IPS-18c (cell line): Measurements from ENCODE around the gene NUP62.
A peak's percentile ranks its signal among the peaks of the same experiment; 100 is the strongest.

Experiments
- H3K4me3 ChIP-seq: 2 replicates; pipeline ENCODE4 v1.7.0; 2013; ENCODE audit warnings: low read depth, mild to moderate bottlenecking, low read length, moderate library complexity; ENCODE audit not compliant: insufficient read depth
- H3K9me3 ChIP-seq: one replicate; pipeline ENCODE4 v1.6.1; 2013; ENCODE audit warnings: mild to moderate bottlenecking, low read length, moderate library complexity; ENCODE audit not compliant: control insufficient read depth, insufficient read depth

NUP62 gene

GRCh38 chr19:49869484-49870308 is 59.6 kb downstream of the NUP62 start:
- peak overlapping the region; percentile 62 for H3K4me3 ChIP-seq
- peaks cover 2% of the 10 kb centered on the region for H3K9me3 ChIP-seq

- peaks cover 2% of the 10 kb centered on the region for H3K9me3 ChIP-seq
Measured at GRCh38 chr19:49869009-49869483, 60.3 kb downstream of the NUP62 start.

GRCh38 chr19:49866933-49867782 is 62.1 kb downstream of the NUP62 start, which contains the start of gene PNKP:
Gene PNKP, minus strand, starts transcription at chr19:49867576. Its CDS starts 372 bp downstream, at chr19:49867204.
- H3K4me3 ChIP-seq: peak within 1 kb of the TSS; percentile 99

More at GRCh38 chr19:49869009-49869483, 60.3 kb downstream of the NUP62 start:
- H3K4me3 ChIP-seq: peak overlapping the region; percentile 46; the same call in 1 of the 2 replicates

GRCh38 chr19:49864890-49865289 is 64.4 kb downstream of the NUP62 start:
- Histone ChIP-seq H3K9me3 (peaks cover 2% of the 10 kb centered on the region), H3K4me3 (0 out of 2 replicates have a peak overlapping the region, but pooled peaks have one; percentile 15)

More at GRCh38 chr19:49866933-49867782, 62.1 kb downstream of the NUP62 start, which contains the start of gene PNKP:
- H3K9me3 ChIP-seq: peaks cover 2% of the 10 kb centered on the region

- no peak overlapping the region for H3K4me3 ChIP-seq
- peaks cover 2% of the 10 kb centered on the region for H3K9me3 ChIP-seq
Measured at GRCh38 chr19:49863935-49864320, 65.4 kb downstream of the NUP62 start.

GRCh38 chr19:49863254-49863934 is 65.9 kb downstream of the NUP62 start:
- Histone ChIP-seq H3K9me3 (peaks cover 2% of the 10 kb centered on the region), H3K4me3 (no peak overlapping the region)

- H3K4me3 ChIP-seq: no peak overlapping the region
- H3K9me3 ChIP-seq: no peaks in the 10 kb centered on the region
Measured at GRCh38 chr19:49862391-49863253, 66.7 kb downstream of the NUP62 start.

- no peaks in the 10 kb centered on the region for H3K9me3 ChIP-seq
Measured at GRCh38 chr19:49861541-49862378, 67.5 kb downstream of the NUP62 start.

GRCh38 chr19:49861107-49861506 is 68.2 kb downstream of the NUP62 start:
- Histone ChIP-seq H3K4me3 (no peak overlapping the region), H3K9me3 (no peaks in the 10 kb centered on the region)

More at GRCh38 chr19:49861541-49862378, 67.5 kb downstream of the NUP62 start:
- H3K4me3 ChIP-seq: no peak overlapping the region

GRCh38 chr19:49860336-49861102 is 68.8 kb downstream of the NUP62 start:
- Histone ChIP-seq H3K9me3 (no peaks in the 10 kb centered on the region), H3K4me3 (no peak overlapping the region)

GRCh38 chr19:49859682-49860335 is 69.5 kb downstream of the NUP62 start:
- no peaks in the 10 kb centered on the region for H3K9me3 ChIP-seq

GRCh38 chr19:49858088-49858985 is 71.0 kb downstream of the NUP62 start:
- no peaks in the 10 kb centered on the region for H3K9me3 ChIP-seq
- H3K4me3 ChIP-seq: no peak overlapping the region

More at GRCh38 chr19:49859682-49860335, 69.5 kb downstream of the NUP62 start:
- no peak overlapping the region for H3K4me3 ChIP-seq

- Histone ChIP-seq H3K4me3 (no peak overlapping the region), H3K9me3 (no peaks in the 10 kb centered on the region)
Measured at GRCh38 chr19:49857838-49858087, 71.5 kb downstream of the NUP62 start.
